ENCODE data around the gene DCDC2C. TPM values are rescaled to one million over a fixed set of nuclear protein-coding genes. Genes with fewer than 3 reads are reported as not detected.

Gene DCDC2C
- total RNA-seq, 1 donor from 2014 or later = not detected

DNA sequence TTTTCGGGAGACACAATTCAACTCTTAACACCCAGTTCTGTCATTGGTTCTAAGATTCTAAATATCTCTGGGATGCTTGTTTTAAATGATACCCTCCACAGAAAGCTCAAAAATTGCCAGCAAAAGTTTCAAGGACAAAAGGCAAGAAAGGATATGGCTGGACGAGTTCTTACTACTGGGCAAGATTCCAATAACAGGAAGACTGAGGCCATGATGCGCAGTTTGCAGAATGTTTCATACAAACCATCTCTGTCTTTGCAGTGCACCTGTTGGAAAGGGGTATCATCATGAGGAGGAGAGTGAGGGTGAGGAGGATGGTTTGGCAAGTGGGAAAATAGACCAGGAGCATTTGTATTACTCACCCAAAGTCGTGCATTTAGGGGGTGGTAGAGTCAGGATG is 172.8 kb downstream of the DCDC2C start:
- Mint-ChIP-seq H3K4me3 (ENCODE audit: low read depth) (no peak overlapping the region), H3K4me1 (ENCODE audit: low read depth) (peaks cover 14% of the 10 kb centered on the region), H3K27me3 (peaks cover 7% of the 10 kb centered on the region), H3K36me3 (ENCODE audit: insufficient read depth) (no peaks in the 10 kb centered on the region), H3K27ac (no peak overlapping the region), H3K9me3 (ENCODE audit: low read depth) (no peaks in the 10 kb centered on the region)
- TF ChIP-seq, protein P1, sequence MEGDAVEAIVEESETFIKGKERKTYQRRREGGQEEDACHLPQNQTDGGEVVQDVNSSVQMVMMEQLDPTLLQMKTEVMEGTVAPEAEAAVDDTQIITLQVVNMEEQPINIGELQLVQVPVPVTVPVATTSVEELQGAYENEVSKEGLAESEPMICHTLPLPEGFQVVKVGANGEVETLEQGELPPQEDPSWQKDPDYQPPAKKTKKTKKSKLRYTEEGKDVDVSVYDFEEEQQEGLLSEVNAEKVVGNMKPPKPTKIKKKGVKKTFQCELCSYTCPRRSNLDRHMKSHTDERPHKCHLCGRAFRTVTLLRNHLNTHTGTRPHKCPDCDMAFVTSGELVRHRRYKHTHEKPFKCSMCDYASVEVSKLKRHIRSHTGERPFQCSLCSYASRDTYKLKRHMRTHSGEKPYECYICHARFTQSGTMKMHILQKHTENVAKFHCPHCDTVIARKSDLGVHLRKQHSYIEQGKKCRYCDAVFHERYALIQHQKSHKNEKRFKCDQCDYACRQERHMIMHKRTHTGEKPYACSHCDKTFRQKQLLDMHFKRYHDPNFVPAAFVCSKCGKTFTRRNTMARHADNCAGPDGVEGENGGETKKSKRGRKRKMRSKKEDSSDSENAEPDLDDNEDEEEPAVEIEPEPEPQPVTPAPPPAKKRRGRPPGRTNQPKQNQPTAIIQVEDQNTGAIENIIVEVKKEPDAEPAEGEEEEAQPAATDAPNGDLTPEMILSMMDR (IDR thresholded peaks at IDR 0.05; ENCODE audit: unreplicated experiment) = no peak
- no peak for DNase-seq (ENCODE audit: low spot score, unreplicated experiment)

DNA sequence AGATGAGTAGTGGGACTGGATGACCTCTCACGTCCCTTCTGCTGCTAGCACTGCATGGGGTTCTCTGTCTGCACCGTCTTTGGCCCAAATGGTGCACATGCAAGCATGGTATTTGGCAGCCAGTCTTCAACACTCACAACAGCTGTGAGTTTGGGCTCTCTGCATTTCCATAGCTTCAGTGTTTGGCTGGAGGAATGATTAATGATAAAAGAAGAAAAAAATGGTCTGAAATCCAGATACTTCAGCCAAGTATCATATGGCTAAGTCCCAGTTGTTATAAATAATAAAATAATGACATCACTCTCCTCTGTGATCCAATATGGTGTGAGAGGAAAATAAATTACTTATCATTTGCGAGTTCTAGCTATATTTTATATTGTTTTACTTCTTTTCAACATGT is 173.3 kb downstream of the DCDC2C start:
- TF ChIP-seq, protein P1 (IDR thresholded peaks at IDR 0.05; ENCODE audit: unreplicated experiment) = no peak
- H3K4me1 Mint-ChIP-seq (ENCODE audit: low read depth) = peaks cover 14% of the 10 kb centered on the region
- no peak overlapping the region for H3K4me3 Mint-ChIP-seq (ENCODE audit: low read depth)
- H3K27ac Mint-ChIP-seq = no peak overlapping the region
- H3K36me3 Mint-ChIP-seq (ENCODE audit: insufficient read depth) = no peaks in the 10 kb centered on the region
- H3K27me3 Mint-ChIP-seq = peaks cover 8% of the 10 kb centered on the region
- H3K9me3 Mint-ChIP-seq (ENCODE audit: low read depth) = no peaks in the 10 kb centered on the region
- DNase-seq (ENCODE audit: low spot score, unreplicated experiment) = no peak

DNA sequence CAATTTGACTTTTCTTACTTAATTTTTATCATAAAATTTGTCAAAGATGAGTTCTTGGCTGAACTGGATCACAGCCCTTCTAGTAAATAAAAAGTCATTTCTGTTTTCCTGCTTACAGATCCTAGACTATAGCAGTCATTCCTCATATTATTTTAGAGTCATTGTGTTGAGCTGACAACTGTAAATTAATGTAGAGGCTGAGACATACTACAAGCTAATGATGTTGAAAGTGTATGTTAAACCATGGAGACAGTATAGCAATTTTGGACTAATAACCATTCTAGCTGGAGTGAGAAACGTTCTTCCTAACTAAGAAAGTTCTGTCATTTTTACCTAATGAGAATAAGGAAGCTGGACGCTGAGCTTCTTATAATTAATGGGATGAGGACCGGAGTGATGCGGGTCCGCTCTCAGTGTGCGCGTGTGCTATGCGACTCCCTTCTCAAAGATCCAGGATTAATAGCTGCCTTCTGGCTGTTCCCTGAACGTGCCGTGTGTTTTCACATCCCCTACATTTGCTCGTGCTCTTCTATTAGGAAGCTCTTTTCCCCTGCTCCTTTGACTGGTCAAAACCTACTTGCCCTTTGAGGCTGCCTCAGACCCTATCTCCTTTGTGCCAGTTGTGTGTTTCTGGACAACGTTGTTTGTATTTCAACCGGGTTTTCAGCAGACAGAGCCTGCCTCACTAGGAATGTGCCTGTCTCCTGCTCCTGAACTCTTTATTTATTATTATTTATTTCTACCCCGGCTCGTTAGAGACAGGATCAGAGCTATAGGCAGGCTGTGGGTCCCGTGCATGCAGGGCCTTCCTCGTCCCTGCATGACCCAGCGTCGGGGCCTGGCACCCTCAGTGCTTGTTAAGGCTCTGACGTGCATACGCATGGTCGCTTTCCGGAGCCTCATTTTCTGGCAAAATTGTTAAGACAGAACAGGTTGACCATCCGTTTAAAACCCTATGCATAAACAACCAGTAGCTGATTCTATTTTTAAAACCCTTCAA is 182.6 kb downstream of the DCDC2C start:
- H3K4me3 Mint-ChIP-seq (ENCODE audit: low read depth) = no peak overlapping the region
- DNase-seq (ENCODE audit: low spot score, unreplicated experiment) = no peak
- peaks cover 21% of the 10 kb centered on the region for H3K9me3 Mint-ChIP-seq (ENCODE audit: low read depth)
- H3K36me3 Mint-ChIP-seq (ENCODE audit: insufficient read depth) = no peaks in the 10 kb centered on the region
- no peaks in the 10 kb centered on the region for H3K4me1 Mint-ChIP-seq (ENCODE audit: low read depth)
- peaks cover 10% of the 10 kb centered on the region for H3K27me3 Mint-ChIP-seq
- no peak overlapping the region for H3K27ac Mint-ChIP-seq
- TF ChIP-seq, protein P1 (IDR thresholded peaks at IDR 0.05; ENCODE audit: unreplicated experiment) = no peak

DNA sequence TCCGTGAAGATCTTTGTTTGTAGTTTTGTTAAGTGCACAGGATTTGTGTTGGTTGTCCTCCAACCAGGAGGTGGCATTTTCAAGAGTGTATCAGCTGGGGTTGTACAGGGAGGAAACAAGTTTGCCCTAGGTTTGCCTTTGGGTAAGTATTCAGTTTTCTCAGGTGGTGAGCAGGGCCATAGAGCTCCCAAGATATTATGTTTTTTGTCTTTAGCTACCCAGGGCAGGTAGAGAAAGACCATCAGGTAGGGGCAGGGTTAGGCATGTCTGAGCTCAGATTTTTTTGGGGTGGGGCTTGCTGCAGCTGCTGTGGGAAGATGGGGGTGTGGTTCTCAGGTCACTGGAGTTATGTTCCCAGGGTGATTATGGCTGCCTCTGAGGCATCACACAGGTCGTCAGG is 191.6 kb downstream of the DCDC2C start:
- H3K4me3 Mint-ChIP-seq (ENCODE audit: low read depth) = no peak overlapping the region
- H3K27me3 Mint-ChIP-seq = peaks cover 9% of the 10 kb centered on the region
- H3K4me1 Mint-ChIP-seq (ENCODE audit: low read depth) = no peaks in the 10 kb centered on the region
- H3K9me3 Mint-ChIP-seq (ENCODE audit: low read depth) = peaks cover 25% of the 10 kb centered on the region
- no peaks in the 10 kb centered on the region for H3K36me3 Mint-ChIP-seq (ENCODE audit: insufficient read depth)
- TF ChIP-seq, protein P1 (IDR thresholded peaks at IDR 0.05; ENCODE audit: unreplicated experiment) = no peak
- H3K27ac Mint-ChIP-seq = no peak overlapping the region
- DNase-seq (ENCODE audit: low spot score, unreplicated experiment) = no peak

Other genes with a start within 250 kb of the DCDC2C start
- 41.8 and 46.6 TPM in 2 replicates for gene ADI1, start 184.0 kb upstream of the DCDC2C start, total RNA-seq
- 18.5 and 21.8 TPM in 2 replicates for gene RNASEH1, start 145.2 kb upstream of the DCDC2C start, total RNA-seq
- 1,422 and 1,517 TPM in 2 replicates for gene RPS7, start 128.3 kb upstream of the DCDC2C start, total RNA-seq
- not detected in 2 replicates for gene COLEC11, start 108.5 kb upstream of the DCDC2C start, total RNA-seq
- gene ALLC, start 45.4 kb upstream of the DCDC2C start, total RNA-seq = 0.16 TPM in 1 of 2 replicates, not detected in the other